ENCODE measurements around the gene RRAS2.

DNA sequence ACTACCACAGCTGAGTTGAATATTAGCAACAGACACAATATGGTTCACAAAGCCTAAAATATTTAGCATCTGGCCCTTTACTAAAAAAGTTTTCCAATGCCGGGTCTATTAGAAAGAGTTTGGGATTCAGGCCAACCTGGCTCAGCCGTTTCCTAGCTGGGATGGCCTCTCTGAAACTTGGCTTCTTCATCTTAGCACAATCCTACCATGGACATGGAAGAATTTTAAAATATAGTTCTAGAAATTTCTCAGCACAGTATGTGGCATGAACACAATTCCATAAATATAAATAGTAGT, 103.8 kb downstream of the RRAS2 start:
- TF ChIP-seq CTCF (IDR thresholded peaks at IDR 0.05): no peak
- no peak for TF ChIP-seq POLR2AphosphoS5 (IDR thresholded peaks at IDR 0.05)
- TF ChIP-seq POLR2A (IDR thresholded peaks at IDR 0.05): no peak
